Measurements from ENCODE around the gene WWTR1. TPM values are rescaled to one million over a fixed set of nuclear protein-coding genes. Genes with fewer than 3 reads are reported as not detected.

WWTR1 gene
- total and polyA plus RNA-seq, 2 donors from 2014 or later = 23.3 to 117 TPM

GRCh38 chr3:149667576-149667975 is 9.8 kb upstream of the WWTR1 start:
- no peak overlapping the region for H3K27ac ChIP-seq (ENCODE audit: low read depth in 2 of 2, low read length in 2 of 2)
- DNase-seq (no peak), FAIRE-seq (no peak)
- no peaks in the 10 kb centered on the region for H3K4me1 ChIP-seq (ENCODE audit: control insufficient read depth in 2 of 3, insufficient read depth in 2 of 3, low read depth in 1 of 3, low read length in 3 of 3)
- intact Hi-C loops (cut with DNase I) = no loop called here
- no peaks in the 10 kb centered on the region for H3K9me3 ChIP-seq (ENCODE audit: control insufficient read depth in 2 of 3, insufficient read depth in 1 of 3, low read length in 3 of 3)
- H3K9ac ChIP-seq (ENCODE audit: low read length in 3 of 3) = no peak overlapping the region
- no peaks in the 10 kb centered on the region for H3K36me3 ChIP-seq (ENCODE audit: control insufficient read depth in 2 of 3, insufficient read depth in 3 of 3, low read length in 3 of 3)
- H3K27me3 ChIP-seq (ENCODE audit: control insufficient read depth, insufficient read depth, low read length) = no peaks in the 10 kb centered on the region
- TF ChIP-seq CTCF (IDR thresholded peaks at IDR 0.05; ENCODE audit: borderline replicate concordance, extremely low read depth, insufficient read depth) = no peak
- H3K4me3 ChIP-seq (ENCODE audit: low read length in 3 of 3) = no peak overlapping the region

DNA sequence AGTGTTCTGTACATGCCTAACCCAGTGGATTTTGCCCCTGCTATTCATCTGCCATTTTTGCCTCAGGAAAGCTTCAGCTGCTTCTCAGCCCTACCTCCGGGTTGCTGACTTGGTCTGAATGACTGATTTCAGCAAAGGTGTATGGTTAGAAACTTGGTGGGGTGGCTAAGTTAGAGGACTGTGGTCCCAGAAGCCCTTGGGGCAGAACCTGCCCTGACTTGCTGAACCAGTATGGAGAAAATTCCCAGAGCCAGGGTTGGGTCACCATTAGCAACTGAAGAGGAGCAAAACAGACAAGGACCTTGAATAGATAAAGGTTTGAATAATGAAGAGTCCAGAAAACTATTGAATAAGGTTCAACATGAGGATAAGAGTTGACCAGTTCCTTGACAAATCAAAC is 6.1 kb upstream of the WWTR1 start:
- Histone ChIP-seq H3K27me3 (ENCODE audit: control insufficient read depth, insufficient read depth, low read length) (no peaks in the 10 kb centered on the region), H3K9ac (ENCODE audit: low read length in 3 of 3) (no peak overlapping the region)
- intact Hi-C loops (cut with DNase I) = no loop called here

GRCh38 chr3:149662240-149662887 is 4.5 kb upstream of the WWTR1 start:
- FAIRE-seq (no peak), DNase-seq (no peak)
- H3K9ac ChIP-seq (ENCODE audit: low read length in 3 of 3) = no peak overlapping the region
- H3K27me3 ChIP-seq (ENCODE audit: control insufficient read depth, insufficient read depth, low read length) = no peaks in the 10 kb centered on the region
- H3K9me3 ChIP-seq (ENCODE audit: control insufficient read depth in 2 of 3, insufficient read depth in 1 of 3, low read length in 3 of 3) = no peaks in the 10 kb centered on the region
- H3K36me3 ChIP-seq (ENCODE audit: control insufficient read depth in 2 of 3, insufficient read depth in 3 of 3, low read length in 3 of 3) = no peaks in the 10 kb centered on the region
- peaks cover 0 to 4% (median 0%) of the 10 kb centered on the region in 3 donors for H3K4me1 ChIP-seq (ENCODE audit: control insufficient read depth in 2 of 3, insufficient read depth in 2 of 3, low read depth in 1 of 3, low read length in 3 of 3)
- intact Hi-C loops (cut with DNase I) = no loop called here
- no peak for TF ChIP-seq CTCF (IDR thresholded peaks at IDR 0.05; ENCODE audit: borderline replicate concordance, extremely low read depth, insufficient read depth)
- no peak overlapping the region for H3K4me3 ChIP-seq (ENCODE audit: low read length in 3 of 3)
- H3K27ac ChIP-seq (ENCODE audit: low read depth in 2 of 2, low read length in 2 of 2) = no peak overlapping the region

More for the DNA sequence above, 6.1 kb upstream of the WWTR1 start:
- H3K27ac ChIP-seq (ENCODE audit: low read depth in 2 of 2, low read length in 2 of 2) = no peak overlapping the region
- H3K9me3 ChIP-seq (ENCODE audit: control insufficient read depth in 2 of 3, insufficient read depth in 1 of 3, low read length in 3 of 3) = no peaks in the 10 kb centered on the region
- H3K4me3 ChIP-seq (ENCODE audit: low read length in 3 of 3) = no peak overlapping the region
- FAIRE-seq (no peak), DNase-seq (no peak)
- no peak for TF ChIP-seq CTCF (IDR thresholded peaks at IDR 0.05; ENCODE audit: borderline replicate concordance, extremely low read depth, insufficient read depth)
- H3K36me3 ChIP-seq (ENCODE audit: control insufficient read depth in 2 of 3, insufficient read depth in 3 of 3, low read length in 3 of 3) = no peaks in the 10 kb centered on the region
- H3K4me1 ChIP-seq (ENCODE audit: control insufficient read depth in 2 of 3, insufficient read depth in 2 of 3, low read depth in 1 of 3, low read length in 3 of 3) = peaks cover 0 to under 1% (median 0%) of the 10 kb centered on the region in 3 donors

- no peak overlapping the region for H3K27ac ChIP-seq (ENCODE audit: low read depth in 2 of 2, low read length in 2 of 2)
- H3K36me3 ChIP-seq (ENCODE audit: control insufficient read depth in 2 of 3, insufficient read depth in 3 of 3, low read length in 3 of 3) = no peaks in the 10 kb centered on the region
- peaks cover 2 to 9% (median 2%) of the 10 kb centered on the region in 3 donors for H3K4me1 ChIP-seq (ENCODE audit: control insufficient read depth in 2 of 3, insufficient read depth in 2 of 3, low read depth in 1 of 3, low read length in 3 of 3)
- FAIRE-seq (no peak), DNase-seq (no peak)
- TF ChIP-seq CTCF (IDR thresholded peaks at IDR 0.05; ENCODE audit: borderline replicate concordance, extremely low read depth, insufficient read depth) = no peak
- no peaks in the 10 kb centered on the region for H3K27me3 ChIP-seq (ENCODE audit: control insufficient read depth, insufficient read depth, low read length)
- H3K4me3 ChIP-seq (ENCODE audit: low read length in 3 of 3) = no peak overlapping the region
- intact Hi-C loops (cut with DNase I) = no loop called here
- no peaks in the 10 kb centered on the region for H3K9me3 ChIP-seq (ENCODE audit: control insufficient read depth in 2 of 3, insufficient read depth in 1 of 3, low read length in 3 of 3)
- H3K9ac ChIP-seq (ENCODE audit: low read length in 3 of 3) = no peak overlapping the region
These were observed 2.6 kb upstream of the WWTR1 start for GRCh38 chr3:149660462-149660861.
